ENCODE results near the gene CBARP.
"Not testable (repeated sequence)": the region's sequence is repeated elsewhere in the genome, so short reads cannot be mapped to it uniquely, and the experiment has no call there.

Gene CBARP

GRCh38 chr19:1248786-1249297, 11.0 kb upstream of the CBARP start:
- H3K36me3 Mint-ChIP-seq, result peaks cover 19 to 21% of the 10 kb centered on the region in 2 donors
- DNase-seq, result peak; percentile 77
- peak overlapping the region; percentile 77 for H3K27ac Mint-ChIP-seq
- peak; percentile 14 to 21 for ATAC-seq (replicated peaks)
- H3K4me1 Mint-ChIP-seq, result peaks cover 15 to 37% of the 10 kb centered on the region in 2 donors
- no peaks in the 10 kb centered on the region for H3K9me3 Mint-ChIP-seq
- H3K4me3 Mint-ChIP-seq, result peak overlapping the region; percentile 82 to 88
- no peaks in the 10 kb centered on the region for H3K27me3 Mint-ChIP-seq

GRCh38 chr19:1248139-1248785, 10.5 kb upstream of the CBARP start, which contains the start of gene MIDN:
MIDN (plus strand) TSS chr19:1248583; CDS start chr19:1250297, 1,714 bp downstream.
- H3K9me3 Mint-ChIP-seq, result no peaks in the 10 kb centered on the region
- H3K36me3 Mint-ChIP-seq, result peaks cover 14 to 17% of the 10 kb centered on the region in 2 donors
- H3K4me3 Mint-ChIP-seq, result peak within 1 kb of the TSS; percentile 82 to 88
- DNase-seq, result peak; percentile 72
- H3K27me3 Mint-ChIP-seq, result no peaks in the 10 kb centered on the region
- ATAC-seq (replicated peaks), result peak; percentile 8 to 17
- peak within 1 kb of the TSS; percentile 92 for H3K27ac Mint-ChIP-seq
- H3K4me1 Mint-ChIP-seq, result peaks cover 13 to 37% of the 10 kb centered on the region in 2 donors

- no peak overlapping the region for H3K27ac Mint-ChIP-seq
- H3K4me1 Mint-ChIP-seq, result peaks cover 15 to 39% of the 10 kb centered on the region in 2 donors
- H3K9me3 Mint-ChIP-seq, result no peaks in the 10 kb centered on the region
- peaks cover 13 to 16% of the 10 kb centered on the region in 2 donors for H3K36me3 Mint-ChIP-seq
- ATAC-seq (replicated peaks) (no peak), DNase-seq (no peak)
- H3K27me3 Mint-ChIP-seq, result no peaks in the 10 kb centered on the region
- peak overlapping the region in 1 of 2 donors; percentile 88 for H3K4me3 Mint-ChIP-seq
Measured at GRCh38 chr19:1247748-1248138, 9.9 kb upstream of the CBARP start.

- ATAC-seq (replicated peaks); H3K27ac Mint-ChIP-seq; H3K36me3 Mint-ChIP-seq; DNase-seq; H3K27me3 Mint-ChIP-seq; H3K9me3 Mint-ChIP-seq: not testable (repeated sequence)
- peak overlapping the region in 1 of 2 donors; percentile 19 for H3K4me3 Mint-ChIP-seq
- H3K4me1 Mint-ChIP-seq, result peaks cover 18 to 47% of the 10 kb centered on the region in 2 donors
Measured at GRCh38 chr19:1246265-1247087, 8.7 kb upstream of the CBARP start.

GRCh38 chr19:1245494-1246264, 7.9 kb upstream of the CBARP start:
- H3K4me3 Mint-ChIP-seq, result no peak overlapping the region

GRCh38 chr19:1244693-1245451, 7.1 kb upstream of the CBARP start:
- no peak for ATAC-seq (replicated peaks)

More at GRCh38 chr19:1245494-1246264, 7.9 kb upstream of the CBARP start:
- no peaks in the 10 kb centered on the region for H3K9me3 Mint-ChIP-seq
- peaks cover 0 to 1% of the 10 kb centered on the region in 2 donors for H3K36me3 Mint-ChIP-seq
- DNase-seq, result no peak
- no peaks in the 10 kb centered on the region for H3K27me3 Mint-ChIP-seq
- peaks cover 20 to 51% of the 10 kb centered on the region in 2 donors for H3K4me1 Mint-ChIP-seq
- no peak overlapping the region for H3K27ac Mint-ChIP-seq
- ATAC-seq (replicated peaks), result no peak

GRCh38 chr19:1243768-1244692, 6.2 kb upstream of the CBARP start:
- peak overlapping the region; percentile 84 to 86 for H3K4me3 Mint-ChIP-seq
- H3K9me3 Mint-ChIP-seq, result no peaks in the 10 kb centered on the region
- H3K4me1 Mint-ChIP-seq, result peaks cover 22 to 57% of the 10 kb centered on the region in 2 donors
- peaks cover 0 to under 1% of the 10 kb centered on the region in 2 donors for H3K27me3 Mint-ChIP-seq
- peak; percentile 57 to 60 for ATAC-seq (replicated peaks)
- DNase-seq, result peak; percentile 81
- H3K36me3 Mint-ChIP-seq, result peaks cover 0 to 1% of the 10 kb centered on the region in 2 donors
- H3K27ac Mint-ChIP-seq, result peak overlapping the region; percentile 92

More at GRCh38 chr19:1244693-1245451, 7.1 kb upstream of the CBARP start:
- Mint-ChIP-seq H3K4me3 (peak overlapping the region; percentile 84 to 86), H3K4me1 (peaks cover 20 to 52% of the 10 kb centered on the region in 2 donors), H3K27me3 (no peaks in the 10 kb centered on the region), H3K9me3 (no peaks in the 10 kb centered on the region), H3K27ac (peak overlapping the region; percentile 92), H3K36me3 (peaks cover 0 to 1% of the 10 kb centered on the region in 2 donors)
- no peak for DNase-seq

- DNase-seq (peak; percentile 90), ATAC-seq (replicated peaks) (peak; percentile 72 to 79)
- peak within 1 kb of the TSS; percentile 77 to 86 for H3K4me3 Mint-ChIP-seq
- peak within 1 kb of the TSS; percentile 93 for H3K27ac Mint-ChIP-seq
- no peaks in the 10 kb centered on the region for H3K9me3 Mint-ChIP-seq
- no peaks in the 10 kb centered on the region for H3K36me3 Mint-ChIP-seq
- peaks cover 30 to 66% of the 10 kb centered on the region in 2 donors for H3K4me1 Mint-ChIP-seq
- peaks cover 8 to 11% of the 10 kb centered on the region in 2 donors for H3K27me3 Mint-ChIP-seq
Measured at GRCh38 chr19:1241417-1242095, 3.8 kb upstream of the CBARP start, which contains the start of gene ATP5F1D. ATP5F1D (plus strand) TSS chr19:1241751; CDS start chr19:1241851, 100 bp downstream.

GRCh38 chr19:1240925-1241324, 3.1 kb upstream of the CBARP start:
- no peaks in the 10 kb centered on the region for H3K9me3 Mint-ChIP-seq
- no peak for DNase-seq
- H3K4me3 Mint-ChIP-seq, result peak overlapping the region; percentile 77 to 86
- no peaks in the 10 kb centered on the region for H3K36me3 Mint-ChIP-seq
- peaks cover 29 to 61% of the 10 kb centered on the region in 2 donors for H3K4me1 Mint-ChIP-seq
- peaks cover 8 to 18% of the 10 kb centered on the region in 2 donors for H3K27me3 Mint-ChIP-seq
- H3K27ac Mint-ChIP-seq, result peak overlapping the region; percentile 91
- no peak for ATAC-seq (replicated peaks)

- H3K27me3 Mint-ChIP-seq, result peaks cover 8 to 25% of the 10 kb centered on the region in 2 donors
Measured at GRCh38 chr19:1239796-1240737, 2.3 kb upstream of the CBARP start.

GRCh38 chr19:1239420-1239795, 1.6 kb upstream of the CBARP start:
- Mint-ChIP-seq H3K9me3 (no peaks in the 10 kb centered on the region), H3K4me1 (peaks cover 21 to 49% of the 10 kb centered on the region in 2 donors), H3K27me3 (peaks cover 8 to 25% of the 10 kb centered on the region in 2 donors), H3K36me3 (no peaks in the 10 kb centered on the region), H3K27ac (peak overlapping the region; percentile 34), H3K4me3 (peak overlapping the region; percentile 41 to 57)
- DNase-seq (no peak), ATAC-seq (replicated peaks) (no peak)

More at GRCh38 chr19:1239796-1240737, 2.3 kb upstream of the CBARP start:
- H3K4me3 Mint-ChIP-seq, result peak overlapping the region; percentile 59 to 74
- peak; percentile 87 for DNase-seq
- H3K4me1 Mint-ChIP-seq, result peaks cover 27 to 56% of the 10 kb centered on the region in 2 donors
- no peaks in the 10 kb centered on the region for H3K9me3 Mint-ChIP-seq
- H3K36me3 Mint-ChIP-seq, result no peaks in the 10 kb centered on the region
- H3K27ac Mint-ChIP-seq, result no peak overlapping the region
- peak; percentile 42 to 56 for ATAC-seq (replicated peaks)
